Lower lobe of right lung (tissue), 2 donors: ENCODE results near the gene FLT3LG. TPM values are rescaled to one million over a fixed set of nuclear protein-coding genes. Genes with fewer than 3 reads are reported as not detected.
A peak's percentile ranks its signal among the peaks of the same experiment; 100 is the strongest.

Source experiments
- ATAC-seq, 2 donors: fragments of 200-7000 bp; cut with Tn5 transposase; one replicate each; pipeline ENCODE4 v1.9.1; 2020 to 2022; ENCODE audit warnings: mild to moderate bottlenecking in 2 of 2, moderate library complexity in 2 of 2
- DNase-seq: peaks from one replicate; pipeline ENCODE4 v3.0.0-alpha.2; 2020
- H3K27ac ChIP-seq: fragments of 200-600 bp; one replicate; pipeline ENCODE4 v1.8.0; 2022
- H3K27me3 ChIP-seq: fragments of 200-600 bp; one replicate; pipeline ENCODE4 v1.8.0; 2022; ENCODE audit warnings: low read depth
- H3K36me3 ChIP-seq: fragments of 200-600 bp; one replicate; pipeline ENCODE4 v1.8.0; 2022; ENCODE audit warnings: mild to moderate bottlenecking
- H3K4me1 ChIP-seq: fragments of 200-600 bp; one replicate; pipeline ENCODE4 v1.8.0; 2022
- H3K4me3 ChIP-seq: fragments of 200-600 bp; one replicate; pipeline ENCODE4 v1.8.0; 2022; ENCODE audit warnings: mild to moderate bottlenecking
- H3K9me3 ChIP-seq: fragments of 200-600 bp; one replicate; pipeline ENCODE4 v1.8.0; 2022
- CTCF ChIP-seq: fragments of 200-600 bp; IDR thresholded peaks from one replicate; pipeline ENCODE4 v1.8.0; 2022; ENCODE audit warnings: antibody characterized with exemption, mild to moderate bottlenecking
- intact Hi-C: fragments of 100-400 bp; cut with DNase I; formaldehyde crosslinking; loops from one replicate; pipeline ENCODE4 v1.11.0; 2022
- total RNA-seq: library from RNA; stranded (reverse); fragmentation: NEBNext Ultra II Directional; extraction: Animal tissue kit (Norgen Biotek cat#: 25700); gene quantifications from one replicate; pipeline ENCODE4 v1.2.1, GENCODE V29; 2021
- donor health status: DM: no; HTN: yes; CAD: no; lungs with severe emphysema.

FLT3LG gene
- total RNA-seq, 1 donor from 2014 or later, result 12.8 TPM

DNA sequence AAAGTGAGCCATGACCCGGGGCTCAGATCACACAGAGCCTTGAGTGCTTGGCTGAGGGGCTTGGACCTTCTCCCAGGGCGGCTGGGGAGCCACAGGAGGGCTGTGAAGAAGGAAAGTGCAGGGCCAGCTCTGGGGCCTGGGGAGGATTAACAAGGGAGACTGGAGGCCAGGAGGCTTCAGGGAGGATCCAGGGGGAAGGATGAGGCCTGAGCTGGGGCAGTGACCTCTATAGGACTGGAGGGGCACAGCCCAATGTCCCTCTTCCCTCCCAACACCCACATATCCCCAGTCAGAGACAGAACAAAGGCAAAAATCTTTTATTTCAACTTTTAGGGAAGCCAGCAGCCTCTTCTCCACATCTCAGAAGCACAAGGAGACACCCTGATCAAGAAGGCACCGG is 28.0 kb upstream of the FLT3LG start:
- Histone ChIP-seq H3K36me3 (peaks cover 29% of the 10 kb centered on the region), H3K4me3 (no peak overlapping the region), H3K9me3 (no peaks in the 10 kb centered on the region), H3K4me1 (peaks cover 17% of the 10 kb centered on the region), H3K27me3 (peaks cover 11% of the 10 kb centered on the region), H3K27ac (no peak overlapping the region)
- intact Hi-C loops, result loop anchor here (10.0 kb wide), 1 partner anchor 51 kb away; no protein-coding TSS in a partner anchor
- no peak for TF ChIP-seq CTCF
- ATAC-seq (no peak), DNase-seq (no peak)

DNA sequence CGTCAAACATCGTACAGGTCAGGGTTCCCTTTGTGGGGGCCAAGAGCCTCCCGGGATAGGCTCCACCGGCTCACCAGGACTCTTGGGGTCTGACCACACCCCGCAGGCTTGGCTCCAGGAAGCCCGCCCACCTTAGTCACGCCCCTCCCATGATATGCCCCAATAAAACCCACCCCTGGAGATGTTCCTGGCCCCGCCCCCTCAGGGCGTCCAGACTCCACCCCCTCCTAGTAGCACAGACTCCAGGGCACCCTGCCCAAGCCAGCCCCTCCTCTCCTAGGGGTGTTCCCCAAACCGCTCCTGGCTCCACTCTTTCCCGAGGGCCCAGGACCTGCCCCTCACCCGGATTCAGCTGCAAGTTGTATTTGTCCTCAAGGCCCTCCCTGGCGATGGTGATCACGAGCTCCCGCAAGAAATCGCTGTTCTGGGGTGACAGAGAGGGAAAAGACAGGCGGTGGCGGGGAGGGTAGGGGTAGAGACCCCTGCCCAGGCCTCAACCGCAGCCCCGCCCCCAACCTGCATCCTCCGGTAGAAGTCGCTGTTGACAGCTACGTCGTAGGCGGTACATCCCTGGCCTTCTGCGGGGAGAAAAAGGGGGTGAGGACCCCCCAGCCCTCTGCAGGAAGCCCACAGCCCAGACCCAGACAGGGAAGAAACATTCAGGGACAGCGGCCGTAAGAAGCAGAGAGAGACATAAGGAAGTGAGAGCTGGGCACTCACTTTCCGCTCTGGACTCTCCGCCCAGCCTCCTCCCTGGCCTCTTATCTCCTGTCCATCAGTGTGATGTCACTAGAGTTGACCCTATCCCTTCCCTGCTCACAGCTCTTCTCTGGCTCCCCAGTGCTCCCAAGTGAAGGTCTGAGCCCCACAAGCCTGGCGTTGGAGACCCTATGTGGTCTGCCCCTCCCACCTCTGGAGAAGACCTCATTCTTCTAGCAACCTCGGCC is 26.3 kb upstream of the FLT3LG start:
- intact Hi-C loops, result loop anchor here (10.0 kb wide), 1 partner anchor 53 kb away; no protein-coding TSS in a partner anchor

GRCh38 chr19:49448432-49448786 is 25.6 kb upstream of the FLT3LG start:
- ATAC-seq (no peak), DNase-seq (no peak)
- Histone ChIP-seq H3K4me3 (no peak overlapping the region), H3K4me1 (peaks cover 21% of the 10 kb centered on the region), H3K36me3 (peaks cover 29% of the 10 kb centered on the region), H3K9me3 (no peaks in the 10 kb centered on the region), H3K27me3 (no peaks in the 10 kb centered on the region), H3K27ac (no peak overlapping the region)
- TF ChIP-seq CTCF, result no peak
- intact Hi-C loops, result loop anchor here (10.0 kb wide), 1 partner anchor 54 kb away; no protein-coding TSS in a partner anchor

More for the DNA sequence above, 26.3 kb upstream of the FLT3LG start:
- H3K4me1 ChIP-seq, result peaks cover 20% of the 10 kb centered on the region
- no peak for ATAC-seq
- H3K36me3 ChIP-seq, result peaks cover 29% of the 10 kb centered on the region
- H3K27me3 ChIP-seq, result no peaks in the 10 kb centered on the region
- no peak for DNase-seq
- no peak overlapping the region for H3K27ac ChIP-seq
- H3K9me3 ChIP-seq, result no peaks in the 10 kb centered on the region
- H3K4me3 ChIP-seq, result no peak overlapping the region
- TF ChIP-seq CTCF, result no peak

GRCh38 chr19:49450405-49450804 is 23.6 kb upstream of the FLT3LG start:
- peaks cover 29% of the 10 kb centered on the region for H3K36me3 ChIP-seq
- H3K4me1 ChIP-seq, result peaks cover 28% of the 10 kb centered on the region
- TF ChIP-seq CTCF, result no peak
- H3K4me3 ChIP-seq, result peak overlapping the region; percentile 71
- intact Hi-C loops, result no loop called here
- ATAC-seq (no peak), DNase-seq (no peak)
- H3K27ac ChIP-seq, result no peak overlapping the region
- H3K9me3 ChIP-seq, result no peaks in the 10 kb centered on the region
- H3K27me3 ChIP-seq, result no peaks in the 10 kb centered on the region

DNA sequence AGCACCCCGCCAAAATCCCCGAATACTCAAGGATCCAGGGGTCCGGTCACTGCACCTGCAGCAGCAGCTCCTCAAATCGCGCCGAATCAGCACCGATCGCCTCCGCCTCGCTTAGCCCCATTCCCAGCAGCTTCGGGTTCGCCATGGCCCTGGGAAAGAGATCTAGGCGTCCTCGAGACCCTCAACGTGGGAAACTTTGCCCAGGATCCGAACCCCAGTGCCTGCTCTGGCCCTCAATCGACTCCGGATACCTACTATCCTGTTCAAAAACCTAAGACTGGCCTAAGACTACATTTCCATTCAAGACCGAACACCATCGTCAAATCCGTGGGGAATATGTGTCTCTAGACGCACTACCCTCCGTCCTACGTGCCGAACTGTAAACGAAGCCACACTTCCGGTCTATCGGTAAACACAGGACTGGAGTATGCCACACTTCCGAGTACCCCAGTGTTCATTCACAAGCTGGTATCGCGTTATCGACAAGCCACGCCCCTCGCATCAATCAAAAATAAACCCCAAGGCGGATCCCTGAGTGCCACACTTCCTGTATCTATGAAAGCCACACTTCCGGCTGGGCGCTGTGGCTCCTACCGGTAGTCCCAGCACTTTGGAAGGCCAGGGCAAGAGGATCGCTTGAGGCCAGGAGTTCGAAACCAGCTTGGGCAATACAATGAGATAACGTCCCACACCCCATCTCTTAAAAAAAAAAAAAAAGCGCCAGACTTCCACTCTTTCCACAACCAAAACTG is 22.4 kb upstream of the FLT3LG start, which contains the start of gene PIH1D1:
Gene PIH1D1, minus strand, starts transcription at position 385 of the 752 bp plus-strand sequence. Its CDS starts 240 bp downstream, at position 145.
- H3K36me3 ChIP-seq, result peaks cover 24% of the 10 kb centered on the region
- peak within 1 kb of the TSS; percentile 71 for H3K4me3 ChIP-seq
- DNase-seq (peak; percentile 98), ATAC-seq (peak; percentile 89 to 90)
- H3K9me3 ChIP-seq, result no peaks in the 10 kb centered on the region
- intact Hi-C loops, result no loop called here
- peaks cover 29% of the 10 kb centered on the region for H3K4me1 ChIP-seq
- H3K27me3 ChIP-seq, result no peaks in the 10 kb centered on the region
- TF ChIP-seq CTCF, result no peak
- peak within 1 kb of the TSS; percentile 96 for H3K27ac ChIP-seq
